ENCODE data around the gene CDC42EP5.

Gene CDC42EP5

DNA sequence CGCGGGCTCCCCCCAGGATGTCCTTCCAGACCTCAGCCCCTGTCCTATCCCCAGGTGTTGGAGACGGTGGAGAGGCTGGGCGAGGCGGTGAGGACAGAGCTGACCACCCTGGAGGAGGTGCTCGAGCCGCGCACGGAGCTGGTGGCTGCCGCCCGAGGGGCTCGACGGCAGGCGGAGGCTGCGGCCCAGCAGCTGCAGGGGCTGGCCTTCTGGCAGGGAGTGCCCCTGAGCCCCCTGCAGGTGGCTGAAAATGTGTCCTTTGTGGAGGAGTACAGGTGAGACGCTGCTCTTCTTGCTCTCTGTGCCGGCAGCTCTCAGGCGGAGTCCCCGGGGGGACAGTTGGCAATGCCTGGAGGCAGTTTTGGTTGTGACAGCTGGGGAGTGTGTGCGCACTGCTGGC is 51.0 kb downstream of the CDC42EP5 start:
- H3K36me3 Mint-ChIP-seq (ENCODE audit: low read depth), result peaks cover 2% of the 10 kb centered on the region
- peaks cover 18% of the 10 kb centered on the region for H3K27me3 Mint-ChIP-seq (ENCODE audit: low read depth)
- H3K27ac Mint-ChIP-seq, result no peak overlapping the region

DNA sequence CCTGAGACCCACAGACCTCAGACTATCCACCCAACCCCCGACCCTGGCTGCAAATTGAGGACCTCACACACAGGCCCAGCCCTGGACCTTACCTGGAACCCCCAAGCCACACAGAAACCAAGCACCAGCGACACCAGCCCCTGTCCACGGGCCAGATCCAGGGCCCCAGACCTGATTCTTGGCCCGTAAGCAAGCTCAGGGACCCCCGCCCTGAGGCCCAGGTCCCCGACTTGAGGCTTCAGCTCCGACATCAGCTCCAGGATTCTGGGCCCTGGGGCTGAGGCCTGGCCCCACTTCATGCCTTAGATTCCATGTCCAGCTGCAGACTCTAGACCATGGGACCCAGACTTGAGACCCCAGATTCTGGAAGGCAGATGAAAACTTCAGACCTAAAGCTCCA is 51.6 kb downstream of the CDC42EP5 start:
- Mint-ChIP-seq H3K9me3 (no peaks in the 10 kb centered on the region), H3K4me1 (ENCODE audit: low read depth) (peaks cover 14% of the 10 kb centered on the region), H3K27me3 (ENCODE audit: low read depth) (peaks cover 20% of the 10 kb centered on the region), H3K4me3 (no peak overlapping the region), H3K36me3 (ENCODE audit: low read depth) (peaks cover 2% of the 10 kb centered on the region), H3K27ac (no peak overlapping the region)

More for the DNA sequence above, 51.0 kb downstream of the CDC42EP5 start:
- Mint-ChIP-seq H3K4me3 (no peak overlapping the region), H3K4me1 (ENCODE audit: low read depth) (peaks cover 12% of the 10 kb centered on the region), H3K9me3 (no peaks in the 10 kb centered on the region)

DNA sequence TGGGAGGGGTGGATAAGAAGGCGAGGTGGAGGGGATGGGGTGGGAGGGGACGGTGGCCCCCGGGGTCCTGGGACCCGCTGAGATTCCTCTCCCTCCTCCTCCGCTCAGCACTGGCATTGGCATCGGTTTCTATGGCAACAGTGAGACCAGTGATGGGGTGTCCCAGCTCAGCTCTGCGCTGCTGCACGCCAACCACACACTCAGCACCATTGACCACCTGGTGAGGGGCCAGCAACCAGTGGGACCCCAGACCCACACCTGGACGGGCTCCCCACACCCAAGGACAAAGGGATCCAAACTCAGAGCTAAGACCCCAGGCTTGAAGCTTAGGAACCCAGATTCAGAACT is 52.0 kb downstream of the CDC42EP5 start:
- H3K36me3 Mint-ChIP-seq (ENCODE audit: low read depth), result peaks cover 2% of the 10 kb centered on the region

DNA sequence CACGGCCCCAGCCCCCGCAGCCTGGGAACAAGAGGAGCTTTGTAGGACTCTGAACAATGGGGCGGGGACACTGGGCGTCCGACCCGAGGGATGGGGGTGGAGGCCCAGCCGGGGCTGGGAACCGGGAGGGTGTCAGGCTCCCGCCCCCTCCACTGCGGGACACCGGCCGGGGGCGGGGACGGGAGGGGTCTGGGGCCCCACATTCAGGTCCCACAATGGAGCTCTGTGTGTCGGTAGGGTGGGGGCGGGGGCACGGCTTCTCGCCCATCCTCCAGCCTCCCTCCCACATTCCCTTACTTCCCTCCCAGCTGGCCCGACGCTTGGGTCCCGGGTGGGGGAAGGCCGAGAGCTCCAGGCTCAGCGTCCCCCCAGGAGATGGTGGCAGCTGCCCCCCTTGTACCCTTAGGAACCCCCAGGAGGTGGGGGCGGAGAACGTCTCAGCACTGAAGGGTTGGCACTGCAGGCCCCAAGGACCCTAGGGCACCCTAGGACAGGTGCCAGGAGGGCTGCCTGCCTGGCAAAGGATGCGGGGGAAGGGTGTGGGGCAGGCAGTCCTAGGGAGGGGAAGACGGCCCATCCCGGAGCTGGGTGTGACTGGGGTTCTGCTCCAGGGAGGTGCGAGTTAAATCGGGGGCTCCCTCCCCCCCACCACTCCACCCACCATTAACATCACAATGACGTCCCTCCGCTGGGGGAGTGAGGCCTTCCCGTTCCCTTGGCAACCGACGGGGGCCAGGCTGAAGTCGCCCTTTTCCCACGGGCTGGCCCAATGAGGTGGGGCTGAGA is 52.5 kb downstream of the CDC42EP5 start:
- no peak overlapping the region for H3K27ac Mint-ChIP-seq
- H3K9me3 Mint-ChIP-seq, result no peaks in the 10 kb centered on the region
- peaks cover 2% of the 10 kb centered on the region for H3K36me3 Mint-ChIP-seq (ENCODE audit: low read depth)
- H3K4me3 Mint-ChIP-seq, result no peak overlapping the region
- H3K27me3 Mint-ChIP-seq (ENCODE audit: low read depth), result peaks cover 25% of the 10 kb centered on the region
- H3K4me1 Mint-ChIP-seq (ENCODE audit: low read depth), result peaks cover 17% of the 10 kb centered on the region

More for the DNA sequence above, 52.0 kb downstream of the CDC42EP5 start:
- peaks cover 14% of the 10 kb centered on the region for H3K4me1 Mint-ChIP-seq (ENCODE audit: low read depth)
- peaks cover 20% of the 10 kb centered on the region for H3K27me3 Mint-ChIP-seq (ENCODE audit: low read depth)
- H3K27ac Mint-ChIP-seq, result no peak overlapping the region
- no peak overlapping the region for H3K4me3 Mint-ChIP-seq
- H3K9me3 Mint-ChIP-seq, result no peaks in the 10 kb centered on the region

DNA sequence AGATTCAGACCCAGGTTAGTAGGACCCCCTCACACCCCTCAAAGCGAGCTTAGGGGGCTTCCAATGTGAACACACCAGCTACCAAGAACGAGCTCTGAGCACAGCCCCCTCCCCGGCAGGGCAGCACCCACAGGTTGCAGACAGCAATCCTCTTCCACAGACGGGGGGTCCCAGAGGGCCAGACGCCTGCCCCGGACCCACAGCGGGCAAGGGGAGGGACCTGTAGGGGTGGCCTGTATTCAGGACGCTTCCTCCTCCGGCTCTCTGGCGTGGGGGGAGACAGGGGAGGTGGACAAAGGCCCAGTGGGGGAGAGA is 53.1 kb downstream of the CDC42EP5 start:
- Mint-ChIP-seq H3K27ac (no peak overlapping the region), H3K4me1 (ENCODE audit: low read depth) (peaks cover 17% of the 10 kb centered on the region), H3K36me3 (ENCODE audit: low read depth) (peaks cover 2% of the 10 kb centered on the region), H3K27me3 (ENCODE audit: low read depth) (peaks cover 25% of the 10 kb centered on the region), H3K9me3 (no peaks in the 10 kb centered on the region), H3K4me3 (no peak overlapping the region)

DNA sequence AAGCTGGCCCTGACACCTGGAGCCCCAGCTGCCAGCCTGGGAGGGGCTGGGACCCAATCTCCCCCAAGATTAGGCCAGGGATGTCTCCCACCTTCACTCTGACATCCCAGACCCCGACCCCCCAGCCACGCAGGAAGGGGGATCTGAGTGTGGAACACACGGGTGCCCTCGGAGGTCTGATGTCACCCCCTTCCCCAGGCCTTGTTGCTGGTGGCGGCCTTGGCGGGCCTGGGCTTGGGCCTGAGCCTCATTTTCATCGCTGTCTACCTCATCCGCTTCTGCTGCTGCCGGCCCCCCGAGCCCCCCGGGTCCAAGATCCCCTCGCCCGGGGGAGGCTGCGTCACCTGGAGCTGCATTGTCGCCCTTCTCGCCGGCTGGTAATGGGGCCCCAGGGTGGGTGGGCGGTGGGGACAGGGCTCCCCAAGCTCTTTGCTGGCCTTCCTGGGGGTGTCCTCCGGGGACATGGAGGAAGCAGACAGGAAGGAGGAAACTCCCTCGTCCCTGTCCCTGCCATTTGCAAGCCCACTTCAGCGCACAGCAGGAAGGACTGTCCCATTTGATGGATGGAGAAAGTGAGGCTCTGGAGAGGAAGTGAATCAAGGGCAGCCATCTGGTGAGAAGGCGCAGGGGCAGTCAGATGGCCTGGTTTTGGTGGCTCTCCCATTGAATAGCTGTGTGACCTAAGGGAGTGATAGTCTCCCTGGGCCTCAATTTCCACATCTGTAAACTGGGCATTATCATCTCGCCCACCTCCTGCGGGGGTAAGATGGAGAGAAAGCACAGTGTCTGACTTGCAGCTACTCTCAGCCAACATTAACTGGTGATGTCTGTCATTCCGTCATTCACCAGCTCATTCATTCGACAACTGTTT is 53.9 kb downstream of the CDC42EP5 start:
- H3K9me3 Mint-ChIP-seq, result peaks cover 2% of the 10 kb centered on the region
- peaks cover 17% of the 10 kb centered on the region for H3K4me1 Mint-ChIP-seq (ENCODE audit: low read depth)

DNA sequence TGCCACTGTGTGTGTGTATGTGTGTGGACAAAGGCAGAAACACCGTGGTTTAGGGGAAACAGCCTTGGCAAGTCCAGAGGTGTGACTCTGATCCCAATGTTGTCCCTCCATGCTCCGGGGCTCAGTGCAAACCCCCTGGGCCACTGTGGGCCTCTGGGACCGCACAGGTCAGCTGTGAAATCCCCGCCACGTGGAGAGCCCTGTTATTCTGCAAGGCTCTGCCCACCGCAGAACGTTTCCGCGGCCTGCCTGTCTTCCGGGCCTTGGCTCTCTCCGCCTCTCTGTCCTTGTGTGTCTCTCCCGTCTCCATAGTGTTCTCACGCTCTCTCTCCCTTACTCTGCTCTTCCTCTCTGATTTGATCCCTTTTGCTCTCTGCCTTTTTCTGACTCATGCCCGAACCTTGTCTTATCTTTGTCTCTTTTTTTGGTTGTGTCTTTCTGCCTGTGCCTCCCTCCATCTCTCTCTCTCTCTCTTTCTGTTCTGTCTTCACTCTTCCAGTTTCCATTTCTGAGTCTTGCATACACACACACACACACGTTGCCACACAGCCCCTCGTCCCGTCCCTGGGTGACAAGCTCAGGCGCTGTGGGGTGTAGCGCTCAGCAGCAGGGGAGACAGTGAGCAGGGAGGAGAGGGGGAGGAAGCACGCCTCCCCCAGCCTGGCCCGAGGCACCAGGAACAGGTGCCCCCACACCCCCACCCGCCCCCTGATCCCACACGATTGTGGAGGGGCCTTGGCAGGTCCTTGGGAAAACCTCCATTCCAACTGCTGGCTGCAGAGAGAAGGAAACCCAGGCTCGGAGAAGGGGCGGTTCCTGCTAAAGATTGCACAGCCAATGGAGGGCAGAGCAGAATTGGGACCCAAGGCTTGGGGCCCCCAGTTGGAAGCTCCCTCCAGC is 54.8 kb downstream of the CDC42EP5 start:
- Mint-ChIP-seq H3K36me3 (ENCODE audit: low read depth) (peaks cover 5% of the 10 kb centered on the region), H3K27me3 (ENCODE audit: low read depth) (peaks cover 35% of the 10 kb centered on the region), H3K9me3 (peaks cover 9% of the 10 kb centered on the region), H3K27ac (peak overlapping the region; percentile 77), H3K4me3 (peak overlapping the region; percentile 68), H3K4me1 (ENCODE audit: low read depth) (peaks cover 17% of the 10 kb centered on the region)

More for the DNA sequence above, 53.9 kb downstream of the CDC42EP5 start:
- Mint-ChIP-seq H3K4me3 (no peak overlapping the region), H3K27me3 (ENCODE audit: low read depth) (peaks cover 34% of the 10 kb centered on the region), H3K36me3 (ENCODE audit: low read depth) (peaks cover 3% of the 10 kb centered on the region), H3K27ac (peak overlapping the region; percentile 13)

DNA sequence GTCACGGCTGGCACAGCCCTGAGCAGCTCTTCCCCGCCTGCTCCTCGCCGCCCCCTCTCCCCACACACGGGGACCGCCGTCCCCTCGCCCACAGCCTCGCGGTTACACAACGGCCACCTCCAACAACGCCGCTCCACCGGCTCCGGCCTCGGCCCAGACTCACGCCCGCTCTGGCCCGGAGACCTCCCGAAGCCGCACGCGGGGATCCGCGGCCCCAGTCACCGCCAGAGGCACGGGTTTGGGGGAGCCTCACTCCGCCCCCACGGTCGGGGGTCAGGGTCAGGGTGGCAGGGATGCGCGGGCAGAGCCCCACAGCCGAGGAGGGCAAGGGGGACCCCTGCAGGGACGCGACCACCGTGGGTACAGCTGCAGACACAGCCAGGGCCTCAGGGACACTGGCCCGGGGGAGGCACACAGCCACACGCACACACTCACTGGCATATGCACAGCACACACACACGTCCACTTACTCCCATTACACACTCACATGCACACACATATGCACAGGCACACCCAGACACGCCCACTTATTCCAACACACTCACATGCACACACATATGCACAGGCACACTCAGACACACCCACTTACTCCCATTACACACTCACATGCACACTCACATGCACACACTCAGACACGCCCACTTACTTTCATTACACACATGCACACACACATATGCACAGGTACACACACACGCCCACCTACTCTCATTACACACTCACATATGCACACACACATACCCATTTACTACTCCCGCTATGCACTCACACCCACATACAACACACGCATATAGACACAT is 56.2 kb downstream of the CDC42EP5 start:
- Mint-ChIP-seq H3K4me3 (no peak overlapping the region), H3K27ac (no peak overlapping the region)

DNA sequence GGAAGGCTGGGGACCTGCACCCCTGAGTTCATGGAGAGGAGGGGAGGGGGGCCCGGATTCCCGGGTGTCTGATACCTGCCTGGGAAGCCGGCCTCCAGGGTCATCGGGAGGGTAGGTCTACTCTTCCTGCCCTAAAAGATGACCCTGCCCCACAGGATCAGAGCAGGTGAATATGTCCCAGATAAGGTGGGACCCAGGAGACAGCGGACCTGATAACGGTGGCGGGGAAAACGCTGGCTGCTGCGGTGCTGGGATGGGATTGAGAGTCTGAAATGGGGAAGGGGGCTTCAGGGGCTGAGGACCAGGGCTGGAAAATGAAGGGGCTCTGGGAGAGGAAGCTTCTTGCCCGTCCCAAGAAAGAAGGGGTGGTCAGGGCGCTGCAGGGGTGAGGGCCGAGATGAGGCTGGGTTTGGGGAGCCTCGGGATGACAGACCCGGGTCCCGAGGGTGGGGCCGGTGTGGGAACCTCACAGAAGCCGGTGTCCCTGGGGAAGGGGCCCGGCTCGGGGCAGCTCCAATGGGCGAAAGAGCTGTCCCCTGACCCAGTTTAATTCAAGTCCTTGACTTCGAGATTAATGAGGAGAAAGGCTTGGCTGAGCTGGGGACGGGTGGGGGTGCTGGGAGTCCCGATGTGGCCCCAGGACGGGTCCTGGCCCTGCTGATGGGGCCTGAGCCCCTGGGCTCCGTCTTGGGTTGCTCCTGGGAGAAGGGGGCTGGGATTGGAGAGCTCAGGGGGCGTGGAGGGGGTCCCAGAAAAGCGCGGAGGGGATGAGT is 57.0 kb downstream of the CDC42EP5 start:
- H3K4me1 Mint-ChIP-seq (ENCODE audit: low read depth), result peaks cover 17% of the 10 kb centered on the region
- H3K27ac Mint-ChIP-seq, result peak overlapping the region; percentile 33
- no peak overlapping the region for H3K4me3 Mint-ChIP-seq
- peaks cover 5% of the 10 kb centered on the region for H3K36me3 Mint-ChIP-seq (ENCODE audit: low read depth)
- H3K27me3 Mint-ChIP-seq (ENCODE audit: low read depth), result peaks cover 43% of the 10 kb centered on the region
- peaks cover 11% of the 10 kb centered on the region for H3K9me3 Mint-ChIP-seq

More for the DNA sequence above, 56.2 kb downstream of the CDC42EP5 start:
- H3K9me3 Mint-ChIP-seq, result peaks cover 11% of the 10 kb centered on the region
- peaks cover 5% of the 10 kb centered on the region for H3K36me3 Mint-ChIP-seq (ENCODE audit: low read depth)
- peaks cover 17% of the 10 kb centered on the region for H3K4me1 Mint-ChIP-seq (ENCODE audit: low read depth)
- peaks cover 41% of the 10 kb centered on the region for H3K27me3 Mint-ChIP-seq (ENCODE audit: low read depth)

DNA sequence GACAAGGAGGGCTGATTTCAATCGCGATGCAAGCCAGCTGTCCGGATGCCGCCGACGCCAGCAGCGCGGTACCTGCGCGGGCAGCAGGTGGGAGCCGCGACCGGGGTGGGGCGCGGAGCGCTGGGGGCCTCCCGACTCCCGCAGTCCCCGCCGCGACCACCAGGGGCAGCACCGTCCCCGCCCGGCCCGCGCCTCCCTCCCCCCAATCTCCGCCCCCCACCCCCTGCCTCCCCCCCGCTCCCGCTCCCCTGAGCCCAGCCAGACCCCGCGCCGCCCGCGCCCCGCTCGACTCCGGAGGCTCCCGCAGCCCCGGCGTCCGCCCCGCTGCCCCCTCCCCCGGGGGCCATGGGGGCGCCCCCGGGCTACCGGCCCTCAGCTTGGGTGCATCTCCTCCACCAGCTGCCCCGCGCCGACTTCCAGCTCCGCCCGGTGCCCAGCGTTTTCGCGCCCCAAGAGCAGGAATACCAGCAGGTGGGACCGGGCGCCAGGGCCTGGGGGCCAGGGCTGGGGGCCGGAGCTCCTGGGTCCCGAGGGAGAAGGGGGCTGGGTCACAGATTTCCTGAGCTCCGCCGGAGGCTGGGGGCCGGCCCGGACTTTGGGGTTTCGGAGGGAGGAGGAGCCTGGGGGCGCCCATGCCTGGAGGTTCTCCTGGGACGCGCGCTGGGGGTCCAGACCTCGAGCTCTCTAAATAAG is 57.7 kb downstream of the CDC42EP5 start, which contains the start of gene TTYH1:
TTYH1 (plus strand) TSS at position 257 of the 693 bp plus-strand sequence; CDS start at position 346, 89 bp downstream.
- Mint-ChIP-seq H3K27me3 (ENCODE audit: low read depth) (peaks cover 49% of the 10 kb centered on the region), H3K4me3 (no peak within 1 kb of the TSS), H3K27ac (peak within 1 kb of the TSS; percentile 33), H3K36me3 (ENCODE audit: low read depth) (peaks cover 5% of the 10 kb centered on the region), H3K4me1 (ENCODE audit: low read depth) (peaks cover 17% of the 10 kb centered on the region), H3K9me3 (peaks cover 11% of the 10 kb centered on the region)

Measured in T-helper 1 cell treated with Interleukin-12 subunit alpha and Interleukin-12 subunit beta and Interleukin-4 antibody, amounts not matched to agents 30 μg/mL and 1 μg/mL, for 36 hours (primary cell).